B cell (primary cell): ENCODE measurements around the gene NUDT9. TPM values are rescaled to one million over a fixed set of nuclear protein-coding genes. Genes with fewer than 3 reads are reported as not detected.
A peak's percentile ranks its signal among the peaks of the same experiment; 100 is the strongest.
"Not testable (repeated sequence)": the region's sequence is repeated elsewhere in the genome, so short reads cannot be mapped to it uniquely, and the experiment has no call there.

Experiments
- ATAC-seq: fragments of 200-7000 bp; cut with Tn5 transposase; one replicate; pipeline ENCODE4 v1.10.0; 2021; ENCODE audit warnings: low read depth, mild to moderate bottlenecking, moderate number of reproducible peaks, moderate library complexity
- CTCF ChIA-PET: fragments of 350-600 bp; sonication (Branson Sonifier 250); formaldehyde crosslinking; loops from one replicate; lab custom pipeline; 2021; ENCODE audit warnings: antibody characterized with exemption, inconsistent platforms; lab: Charles Lee
- POLR2A ChIA-PET: fragments of 350-600 bp; sonication (Branson Sonifier 250); formaldehyde crosslinking; loops from one replicate; lab custom pipeline; 2021; ENCODE audit warnings: antibody characterized with exemption; lab: Charles Lee
- DNase-seq: peaks from one replicate; pipeline ENCODE4 v3.0.0; 2013
- H2AFZ ChIP-seq: 2 replicates; pipeline ENCODE4 v1.6.1; 2012; ENCODE audit warnings: mild to moderate bottlenecking, low read depth, low read length; ENCODE audit not compliant: insufficient read depth, poor library complexity, severe bottlenecking
- H3K27ac ChIP-seq, 2 donors: 1 replicate in 1 of 2; 2 replicates in 1 of 2; pipeline ENCODE4 v1.5.1; 2012 to 2013; ENCODE audit warnings: low read length in 2 of 2, mild to moderate bottlenecking in 2 of 2, moderate library complexity in 1 of 2
- H3K27me3 ChIP-seq, 4 experiments: fragments of 200-600 bp in 1 of 4; sonication (generic) in 1 of 4; replicated peaks in 1 of 4; 1 replicate in 2 of 4; 2 replicates in 2 of 4; pipeline versions ENCODE4 v1.6.1 to v1.7.0; 2013 to 2016; ENCODE audit warnings: low read length in 3 of 4, mild to moderate bottlenecking in 2 of 4, mixed read lengths in 1 of 4, moderate library complexity in 1 of 4; ENCODE audit not compliant: insufficient read depth in 4 of 4, control insufficient read depth in 3 of 4; ENCODE audit errors: control extremely low read depth in 1 of 4
- H3K36me3 ChIP-seq, 2 experiments: replicated peaks in 1 of 2; 1 replicate in 1 of 2; 2 replicates in 1 of 2; pipeline versions ENCODE4 v1.6.1 to v1.7.1; 2013; ENCODE audit warnings: low read length in 1 of 2; ENCODE audit not compliant: insufficient read depth in 2 of 2, control insufficient read depth in 1 of 2; ENCODE audit errors: control extremely low read depth in 1 of 2, extremely low read depth in 1 of 2
- H3K4me1 ChIP-seq, 2 donors: fragments of 200-600 bp in 1 of 2; sonication (generic) in 1 of 2; 1 replicate in 1 of 2; 2 replicates in 1 of 2; pipeline versions ENCODE4 v1.5.1 to v1.6.1; 2013 to 2017; ENCODE audit warnings: low read length in 2 of 2; ENCODE audit not compliant: control insufficient read depth in 2 of 2, insufficient read depth in 2 of 2
- H3K4me2 ChIP-seq: replicated peaks from 2 replicates; pipeline ENCODE3; 2012; ENCODE audit warnings: mild to moderate bottlenecking, low read depth, low read length; ENCODE audit not compliant: poor library complexity, severe bottlenecking
- H3K4me3 ChIP-seq, 5 experiments: fragments of 200-600 bp in 1 of 5; sonication (generic) in 1 of 5; 1 replicate in 3 of 5; 2 replicates in 2 of 5; pipeline versions ENCODE4 v1.5.1 to v1.7.0; 2011 to 2016; ENCODE audit warnings: low read length in 4 of 5, mild to moderate bottlenecking in 4 of 5, low read depth in 2 of 5, control low read depth in 1 of 5, moderate library complexity in 1 of 5; ENCODE audit not compliant: insufficient read depth in 1 of 5; ENCODE audit errors: control extremely low read depth in 1 of 5, extremely low read depth in 1 of 5
- H3K79me2 ChIP-seq: fragments of 200-600 bp; sonication (generic); one replicate; pipeline ENCODE4 v1.6.0; 2016; ENCODE audit warnings: low read length; ENCODE audit not compliant: control insufficient read depth, insufficient read depth
- H3K9ac ChIP-seq: fragments of 200-600 bp; sonication (generic); 2 replicates; pipeline ENCODE4 v1.6.1; 2017; ENCODE audit warnings: mild to moderate bottlenecking, low read length, moderate library complexity
- H3K9me3 ChIP-seq, 3 donors: one replicate each; pipeline versions ENCODE4 v1.6.1 to v1.7.1; 2013; ENCODE audit warnings: low read length in 2 of 3; ENCODE audit not compliant: control insufficient read depth in 2 of 3, insufficient read depth in 1 of 3; ENCODE audit errors: control extremely low read depth in 1 of 3
- H4K20me1 ChIP-seq: 2 replicates; pipeline ENCODE4 v1.6.0; 2012; ENCODE audit warnings: mild to moderate bottlenecking, low read length; ENCODE audit not compliant: insufficient read depth, control insufficient read depth, poor library complexity, severe bottlenecking
- H3K27ac Mint-ChIP-seq: one replicate; pipeline ENCODE4 v1.8.0; 2021; ENCODE audit warnings: mixed read lengths
- H3K27me3 Mint-ChIP-seq: one replicate; pipeline ENCODE4 v1.8.0; 2021; ENCODE audit warnings: mixed read lengths
- H3K4me1 Mint-ChIP-seq: one replicate; pipeline ENCODE4 v1.8.0; 2021; ENCODE audit warnings: mixed read lengths
- H3K4me3 Mint-ChIP-seq: one replicate; pipeline ENCODE4 v1.8.0; 2021; ENCODE audit warnings: mixed read lengths
- H3K9me3 Mint-ChIP-seq: one replicate; pipeline ENCODE4 v1.8.0; 2022; ENCODE audit warnings: mixed read lengths; ENCODE audit not compliant: insufficient read depth
- EZH2 ChIP-seq: IDR thresholded peaks from 2 replicates; pipeline ENCODE4 v1.6.1; 2012; ENCODE audit warnings: borderline replicate concordance, low read depth, mild to moderate bottlenecking, moderate library complexity, low read length; ENCODE audit not compliant: insufficient read depth, poor library complexity, severe bottlenecking
- WGBS: methylation state at CpG from one replicate; pipeline ENCODE4 v1.1.5; 2013; ENCODE audit warnings: missing lambda C conversion rate; ENCODE audit not compliant: insufficient coverage; 5-methylcytosine and 5-hydroxymethylcytosine counted together
- intact Hi-C: fragments of 100-400 bp; cut with micrococcal nuclease; formaldehyde crosslinking; loops from one replicate; pipeline ENCODE4 v1.10.0; 2022
- polyA plus RNA-seq: library from polyadenylated mRNA; depleted of rRNA; stranded (reverse); fragments of >200 nt; gene quantifications from 2 replicates; pipeline ENCODE4 v1.2.3, GENCODE V29; 2012
- total RNA-seq, 2 donors: library from RNA; stranded (reverse); fragments of 120-200 nt in 1 of 2; gene quantifications; 1 replicate in 1 of 2; 2 replicates in 1 of 2; pipeline versions ENCODE4 v1.2.3 to v1.2.4, GENCODE V29; 2013 to 2022
- TF ChIP-seq, protein P1 (sequence below): fragments of 200-600 bp; IDR thresholded peaks from one replicate; pipeline ENCODE4 v1.8.0; 2022; ENCODE audit warnings: antibody characterized with exemption, mild to moderate bottlenecking

NUDT9 gene
- total and polyA plus RNA-seq, 2 donors (not counting 1 experiment from before 2014, with no cell fraction given) = 10.0 to 17.5 TPM

DNA sequence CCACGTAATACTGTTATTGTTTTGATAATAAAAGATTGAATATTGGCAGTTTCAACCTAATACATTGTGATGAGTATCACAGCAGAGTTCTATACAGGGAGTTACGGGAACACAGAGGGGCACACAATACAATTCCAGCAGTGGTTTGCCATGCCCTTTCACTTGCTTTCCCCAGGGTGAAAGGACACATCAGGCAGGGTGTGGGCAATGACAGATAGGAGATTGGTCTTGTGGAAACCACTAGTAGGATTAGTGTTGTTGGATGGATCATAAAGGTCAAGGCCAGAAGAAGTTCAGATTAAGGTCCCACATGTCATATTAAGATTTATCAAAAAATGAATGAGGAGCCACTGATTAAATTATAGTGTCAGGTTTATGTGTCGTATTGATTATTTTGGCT lies 39.4 kb upstream of the NUDT9 start:
- Histone ChIP-seq H3K36me3 (peaks cover 3 to 6% of the 10 kb centered on the region in 2 experiments), H3K79me2 (peaks cover 39% of the 10 kb centered on the region), H4K20me1 (peaks cover 6% of the 10 kb centered on the region), H3K4me2 (no peak overlapping the region), H2AFZ (no peak overlapping the region), H3K4me3 (no peak overlapping the region), H3K9me3 (no peaks in the 10 kb centered on the region), H3K27me3 (no peaks in the 10 kb centered on the region), H3K9ac (no peak overlapping the region), H3K4me1 (peaks cover 3 to 10% of the 10 kb centered on the region in 2 donors), H3K27ac (no peak overlapping the region)
- ATAC-seq (no peak), DNase-seq (no peak)
- no peaks in the 10 kb centered on the region for H3K27me3 Mint-ChIP-seq
- intact Hi-C loops = no loop called here
- no peak overlapping the region for H3K4me3 Mint-ChIP-seq
- ChIA-PET POLR2A (no interaction called here), CTCF (interaction anchor here (15.1 kb wide), 1 partner anchor 83 kb away, joined by 269 read pairs; no protein-coding TSS in a partner anchor)
- WGBS = 100% methylated on average over 1 of the region's 3 CpGs
- H3K4me1 Mint-ChIP-seq = peaks cover 35% of the 10 kb centered on the region
- peak overlapping the region; percentile 10 for H3K27ac Mint-ChIP-seq
- TF ChIP-seq, protein P1, sequence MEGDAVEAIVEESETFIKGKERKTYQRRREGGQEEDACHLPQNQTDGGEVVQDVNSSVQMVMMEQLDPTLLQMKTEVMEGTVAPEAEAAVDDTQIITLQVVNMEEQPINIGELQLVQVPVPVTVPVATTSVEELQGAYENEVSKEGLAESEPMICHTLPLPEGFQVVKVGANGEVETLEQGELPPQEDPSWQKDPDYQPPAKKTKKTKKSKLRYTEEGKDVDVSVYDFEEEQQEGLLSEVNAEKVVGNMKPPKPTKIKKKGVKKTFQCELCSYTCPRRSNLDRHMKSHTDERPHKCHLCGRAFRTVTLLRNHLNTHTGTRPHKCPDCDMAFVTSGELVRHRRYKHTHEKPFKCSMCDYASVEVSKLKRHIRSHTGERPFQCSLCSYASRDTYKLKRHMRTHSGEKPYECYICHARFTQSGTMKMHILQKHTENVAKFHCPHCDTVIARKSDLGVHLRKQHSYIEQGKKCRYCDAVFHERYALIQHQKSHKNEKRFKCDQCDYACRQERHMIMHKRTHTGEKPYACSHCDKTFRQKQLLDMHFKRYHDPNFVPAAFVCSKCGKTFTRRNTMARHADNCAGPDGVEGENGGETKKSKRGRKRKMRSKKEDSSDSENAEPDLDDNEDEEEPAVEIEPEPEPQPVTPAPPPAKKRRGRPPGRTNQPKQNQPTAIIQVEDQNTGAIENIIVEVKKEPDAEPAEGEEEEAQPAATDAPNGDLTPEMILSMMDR = no peak
- TF ChIP-seq EZH2 = no peak
- no peaks in the 10 kb centered on the region for H3K9me3 Mint-ChIP-seq

DNA sequence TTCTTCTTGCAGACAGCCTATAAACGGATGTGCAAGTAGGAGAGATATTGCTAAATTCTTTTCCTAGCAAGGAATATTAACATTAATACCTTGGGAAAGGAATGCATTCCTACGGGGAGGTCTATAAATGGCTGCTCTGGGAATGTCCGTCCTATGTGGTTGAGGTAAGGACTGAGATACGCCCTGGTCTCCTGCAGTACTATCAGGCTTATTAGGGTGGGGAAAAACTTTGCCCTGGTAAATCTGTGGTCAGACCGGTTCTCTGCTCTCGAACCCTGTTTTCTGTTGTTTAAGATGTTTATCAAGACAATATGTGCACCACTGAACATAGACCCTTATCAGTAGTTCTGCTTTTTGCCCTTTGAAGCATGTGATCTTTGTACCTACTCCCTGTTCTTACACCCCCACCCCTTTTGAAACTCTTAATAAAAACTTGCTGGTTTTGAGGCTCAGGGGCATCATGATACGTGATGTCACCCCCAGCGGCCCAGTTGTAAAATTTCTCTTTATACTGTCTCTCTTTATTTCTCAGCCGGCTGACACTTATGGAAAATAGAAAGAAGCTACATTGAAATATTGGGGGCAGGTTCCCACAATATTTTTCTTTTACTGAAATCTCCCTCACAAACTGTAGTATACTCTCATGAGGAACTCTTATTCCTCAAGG lies 37.8 kb upstream of the NUDT9 start:
- H3K27me3 Mint-ChIP-seq, H3K9ac ChIP-seq, H4K20me1 ChIP-seq, H3K27ac Mint-ChIP-seq, H3K36me3 ChIP-seq, ATAC-seq, H3K9me3 ChIP-seq, H3K27me3 ChIP-seq, H3K4me3 Mint-ChIP-seq, H3K4me3 ChIP-seq, DNase-seq, H3K4me2 ChIP-seq, H3K9me3 Mint-ChIP-seq, H2AFZ ChIP-seq, intact Hi-C loops: not testable (repeated sequence)
- POLR2A ChIA-PET = interaction anchor here (0.6 kb wide), 1 partner anchor 127 kb away, joined by 6 read pairs; no protein-coding TSS in a partner anchor
- peaks cover 49% of the 10 kb centered on the region for H3K4me1 Mint-ChIP-seq
- H3K4me1 ChIP-seq = peaks cover 13 to 24% of the 10 kb centered on the region in 2 donors
- CTCF ChIA-PET = interaction anchor here (4.2 kb wide), 1 partner anchor 8 kb away, joined by 18 read pairs; no protein-coding TSS in a partner anchor
- WGBS = no CpG with 5 or more reads among the region's 9 CpGs
- peak overlapping the region in 1 of 2 donors; percentile 30 for H3K27ac ChIP-seq
- peaks cover 55% of the 10 kb centered on the region for H3K79me2 ChIP-seq
